ENCODE data around the gene TMCO6.
"Not testable (repeated sequence)": the region's sequence is repeated elsewhere in the genome, so short reads cannot be mapped to it uniquely, and the experiment has no call there.

The TMCO6 gene

DNA sequence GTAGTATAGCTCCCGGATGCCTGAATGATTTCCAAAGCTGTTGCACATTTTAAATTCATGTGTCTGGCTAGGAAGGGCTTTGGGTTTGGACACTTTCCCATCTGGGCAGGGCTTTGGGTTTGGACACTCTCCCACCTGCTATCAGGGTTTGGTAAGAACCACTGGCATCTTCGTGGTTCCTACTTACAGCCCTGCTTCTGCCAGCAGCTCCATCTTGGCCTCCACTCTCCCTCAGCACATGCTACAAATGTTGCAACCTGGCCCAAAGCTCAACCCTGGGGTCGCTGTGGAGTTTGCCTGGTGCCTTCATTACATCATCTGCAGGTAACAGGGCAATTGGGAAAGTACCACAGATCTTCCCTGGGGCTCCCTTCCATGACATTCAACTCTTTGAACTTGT lies 3.5 kb downstream of the TMCO6 start:
- H3K36me3 ChIP-seq (ENCODE audit: low read length): no peaks in the 10 kb centered on the region
- no peaks in the 10 kb centered on the region for H3K9me2 ChIP-seq (replicated peaks; ENCODE audit: insufficient read depth, low read length)
- no peaks in the 10 kb centered on the region for H4K20me1 ChIP-seq (ENCODE audit: low read depth, low read length)
- no peak overlapping the region for H3K9ac ChIP-seq (ENCODE audit: low read length)
- no peak for TF ChIP-seq EZH2phosphoT487 (conservative IDR thresholded peaks at IDR 0.05; ENCODE audit: low read length)
- TF ChIP-seq, protein P1, sequence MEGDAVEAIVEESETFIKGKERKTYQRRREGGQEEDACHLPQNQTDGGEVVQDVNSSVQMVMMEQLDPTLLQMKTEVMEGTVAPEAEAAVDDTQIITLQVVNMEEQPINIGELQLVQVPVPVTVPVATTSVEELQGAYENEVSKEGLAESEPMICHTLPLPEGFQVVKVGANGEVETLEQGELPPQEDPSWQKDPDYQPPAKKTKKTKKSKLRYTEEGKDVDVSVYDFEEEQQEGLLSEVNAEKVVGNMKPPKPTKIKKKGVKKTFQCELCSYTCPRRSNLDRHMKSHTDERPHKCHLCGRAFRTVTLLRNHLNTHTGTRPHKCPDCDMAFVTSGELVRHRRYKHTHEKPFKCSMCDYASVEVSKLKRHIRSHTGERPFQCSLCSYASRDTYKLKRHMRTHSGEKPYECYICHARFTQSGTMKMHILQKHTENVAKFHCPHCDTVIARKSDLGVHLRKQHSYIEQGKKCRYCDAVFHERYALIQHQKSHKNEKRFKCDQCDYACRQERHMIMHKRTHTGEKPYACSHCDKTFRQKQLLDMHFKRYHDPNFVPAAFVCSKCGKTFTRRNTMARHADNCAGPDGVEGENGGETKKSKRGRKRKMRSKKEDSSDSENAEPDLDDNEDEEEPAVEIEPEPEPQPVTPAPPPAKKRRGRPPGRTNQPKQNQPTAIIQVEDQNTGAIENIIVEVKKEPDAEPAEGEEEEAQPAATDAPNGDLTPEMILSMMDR (IDR thresholded peaks at IDR 0.05; ENCODE audit: insufficient read depth, low read length, poor library complexity, severe bottlenecking): no peak
- no peak overlapping the region for H2AFZ ChIP-seq (ENCODE audit: low read depth, low read length, severe bottlenecking)
- no peaks in the 10 kb centered on the region for H3K9me3 ChIP-seq (ENCODE audit: insufficient read depth, low read length)
- H3K27me3 ChIP-seq (ENCODE audit: low read length): no peaks in the 10 kb centered on the region
- H3K4me2 ChIP-seq (ENCODE audit: low read depth, low read length, poor library complexity, severe bottlenecking): no peak overlapping the region
- H3K79me2 ChIP-seq (ENCODE audit: insufficient read depth, low read length): peaks cover 34% of the 10 kb centered on the region
- no peaks in the 10 kb centered on the region for H3F3A ChIP-seq (ENCODE audit: insufficient read depth)
- H3K27ac ChIP-seq (ENCODE audit: low read depth, low read length): no peak overlapping the region
- no peak overlapping the region for H3K4me3 ChIP-seq (ENCODE audit: insufficient read depth, low read length, poor library complexity, severe bottlenecking)

DNA sequence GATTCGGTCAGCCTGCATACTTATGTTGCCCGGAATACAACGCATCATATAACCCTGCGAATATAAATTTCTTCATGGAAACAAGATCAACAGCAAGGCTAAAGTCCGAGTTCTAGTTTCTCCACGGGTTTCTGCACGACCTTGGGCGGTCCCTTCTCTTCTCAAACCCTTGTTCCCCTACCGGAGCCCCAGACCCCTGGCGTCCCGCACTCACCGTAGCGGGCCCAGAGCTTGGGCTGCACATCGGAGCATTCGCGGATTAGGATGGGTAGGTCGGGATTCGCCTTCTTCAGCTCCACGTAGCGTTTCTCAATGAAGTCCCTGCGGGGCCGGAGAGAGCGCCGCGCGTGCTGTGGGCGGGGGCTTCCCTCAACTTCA lies 7.8 kb downstream of the TMCO6 start:
- Histone ChIP-seq H3K9ac (ENCODE audit: low read length) (peak overlapping the region; percentile 83), H3K27me3 (ENCODE audit: low read length) (no peaks in the 10 kb centered on the region), H3K79me2 (ENCODE audit: insufficient read depth, low read length) (peaks cover 36% of the 10 kb centered on the region), H3K4me3 (ENCODE audit: insufficient read depth, low read length, poor library complexity, severe bottlenecking) (peak overlapping the region; percentile 78), H3K9me2 (replicated peaks; ENCODE audit: insufficient read depth, low read length) (no peaks in the 10 kb centered on the region), H3K4me2 (ENCODE audit: low read depth, low read length, poor library complexity, severe bottlenecking) (peak overlapping the region; percentile 86), H3K27ac (ENCODE audit: low read depth, low read length) (peak overlapping the region; percentile 16; the same call in 1 of the 2 replicates), H3K9me3 (ENCODE audit: insufficient read depth, low read length) (no peaks in the 10 kb centered on the region), H4K20me1 (ENCODE audit: low read depth, low read length) (no peaks in the 10 kb centered on the region), H2AFZ (ENCODE audit: low read depth, low read length, severe bottlenecking) (peak overlapping the region; percentile 55), H3F3A (ENCODE audit: insufficient read depth) (no peaks in the 10 kb centered on the region), H3K36me3 (ENCODE audit: low read length) (peaks cover 5% of the 10 kb centered on the region; the same call in 1 of the 2 replicates)
- TF ChIP-seq EZH2phosphoT487 (conservative IDR thresholded peaks at IDR 0.05; ENCODE audit: low read length): no peak
- TF ChIP-seq, protein P1 (IDR thresholded peaks at IDR 0.05; ENCODE audit: insufficient read depth, low read length, poor library complexity, severe bottlenecking): no peak

DNA sequence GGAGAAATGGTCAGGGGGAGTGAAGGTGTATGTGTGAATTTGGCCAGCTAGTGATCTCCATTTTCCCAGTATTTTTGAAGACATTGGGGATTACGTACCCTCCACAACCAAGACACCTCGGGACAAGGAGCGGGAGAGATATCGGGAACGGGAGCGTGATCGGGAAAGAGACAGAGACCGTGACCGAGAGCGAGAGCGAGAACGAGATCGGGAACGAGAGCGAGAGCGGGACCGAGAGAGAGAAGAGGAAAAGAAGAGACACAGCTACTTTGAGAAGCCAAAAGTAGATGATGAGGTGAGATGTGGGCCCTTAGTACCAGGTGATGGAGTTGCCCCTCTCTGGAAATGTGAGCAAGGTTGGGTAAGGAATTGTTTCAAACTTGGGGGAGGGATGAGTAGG lies 19.6 kb downstream of the TMCO6 start:
- H3K4me2 ChIP-seq (ENCODE audit: low read depth, low read length, poor library complexity, severe bottlenecking): no peak overlapping the region
- H3K9ac ChIP-seq (ENCODE audit: low read length): no peak overlapping the region
- H3K4me3 ChIP-seq (ENCODE audit: insufficient read depth, low read length, poor library complexity, severe bottlenecking): no peak overlapping the region
- no peaks in the 10 kb centered on the region for H3K9me2 ChIP-seq (replicated peaks; ENCODE audit: insufficient read depth, low read length)
- 0 out of 2 replicates have a peak, but pooled peaks cover 3% of the 10 kb centered on the region for H3F3A ChIP-seq (ENCODE audit: insufficient read depth)
- no peaks in the 10 kb centered on the region for H4K20me1 ChIP-seq (ENCODE audit: low read depth, low read length)
- H3K27ac ChIP-seq (ENCODE audit: low read depth, low read length): no peak overlapping the region
- H3K27me3 ChIP-seq (ENCODE audit: low read length): no peaks in the 10 kb centered on the region
- H3K79me2 ChIP-seq (ENCODE audit: insufficient read depth, low read length): no peaks in the 10 kb centered on the region
- H3K36me3 ChIP-seq (ENCODE audit: low read length): peaks cover 23% of the 10 kb centered on the region
- no peak overlapping the region for H2AFZ ChIP-seq (ENCODE audit: low read depth, low read length, severe bottlenecking)
- H3K9me3 ChIP-seq (ENCODE audit: insufficient read depth, low read length): no peaks in the 10 kb centered on the region
- TF ChIP-seq EZH2phosphoT487 (conservative IDR thresholded peaks at IDR 0.05; ENCODE audit: low read length): no peak
- TF ChIP-seq, protein P1 (IDR thresholded peaks at IDR 0.05; ENCODE audit: insufficient read depth, low read length, poor library complexity, severe bottlenecking): no peak

DNA sequence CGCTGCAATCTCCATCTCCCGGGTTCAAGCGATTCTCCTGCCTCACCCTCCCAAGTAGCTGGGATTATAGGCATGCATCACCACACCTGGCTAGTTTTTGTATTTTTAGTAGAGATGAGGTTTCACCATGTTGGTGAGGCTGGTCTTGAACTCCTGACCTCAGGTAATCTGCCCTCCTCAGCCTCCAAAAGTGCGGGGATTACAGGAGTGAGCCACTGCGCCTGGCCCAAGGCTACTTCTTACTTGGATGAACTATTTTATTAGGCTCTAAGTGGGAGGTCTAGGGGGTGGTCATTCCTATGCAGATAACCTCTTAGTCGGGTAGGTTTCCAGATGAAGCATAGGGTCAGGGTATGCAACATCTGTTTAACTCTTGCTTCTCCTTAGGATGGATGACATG lies 21.1 kb downstream of the TMCO6 start:
- not testable (repeated sequence) for H3K79me2 ChIP-seq (ENCODE audit: insufficient read depth, low read length); H3K9me3 ChIP-seq (ENCODE audit: insufficient read depth, low read length); H3K9me2 ChIP-seq (replicated peaks; ENCODE audit: insufficient read depth, low read length); H3K27me3 ChIP-seq (ENCODE audit: low read length); H3F3A ChIP-seq (ENCODE audit: insufficient read depth); H2AFZ ChIP-seq (ENCODE audit: low read depth, low read length, severe bottlenecking); H3K9ac ChIP-seq (ENCODE audit: low read length); H3K4me3 ChIP-seq (ENCODE audit: insufficient read depth, low read length, poor library complexity, severe bottlenecking); H3K4me2 ChIP-seq (ENCODE audit: low read depth, low read length, poor library complexity, severe bottlenecking); H3K27ac ChIP-seq (ENCODE audit: low read depth, low read length); H4K20me1 ChIP-seq (ENCODE audit: low read depth, low read length)
- peaks cover 11% of the 10 kb centered on the region for H3K36me3 ChIP-seq (ENCODE audit: low read length)
